SU-DHL-6 (cell line): ENCODE measurements around the gene GRIK5.

Experiments
- H2AFZ ChIP-seq: fragments of 200-600 bp; sonication (generic); 2 replicates; pipeline ENCODE4 v1.6.1; 2014; ENCODE audit warnings: low read depth, mild to moderate bottlenecking, moderate library complexity, mixed read lengths, antibody characterized with exemption, low read length; ENCODE audit not compliant: severe bottlenecking
- H3F3A ChIP-seq: fragments of 200-600 bp; shearing (Covaris generic); 2 replicates; pipeline ENCODE4 v1.6.0; 2016; ENCODE audit warnings: antibody characterized with exemption, mild to moderate bottlenecking; ENCODE audit not compliant: insufficient read depth
- H3K27ac ChIP-seq: fragments of 200-600 bp; sonication (generic); 2 replicates; pipeline ENCODE4 v1.5.1; 2016; ENCODE audit warnings: low read depth, mild to moderate bottlenecking, low read length, moderate library complexity, mixed read lengths
- H3K27me3 ChIP-seq: fragments of 200-600 bp; sonication (generic), shearing (Covaris generic); 2 replicates; pipeline ENCODE4 v1.6.0; 2014; ENCODE audit warnings: mild to moderate bottlenecking, low read length
- H3K36me3 ChIP-seq: fragments of 200-600 bp; sonication (generic); 2 replicates; pipeline ENCODE4 v1.6.1; 2014; ENCODE audit warnings: mild to moderate bottlenecking, low read length, mixed read lengths
- H3K4me2 ChIP-seq: fragments of 300-600, 200-600 bp; shearing (Covaris generic), sonication (generic); 2 replicates; pipeline ENCODE4 v1.6.0; 2014; ENCODE audit warnings: low read length, low read depth, mild to moderate bottlenecking; ENCODE audit not compliant: poor library complexity, severe bottlenecking
- H3K4me3 ChIP-seq: fragments of 200-600 bp; sonication (generic); 2 replicates; pipeline ENCODE4 v1.5.1; 2014; ENCODE audit warnings: antibody characterized with exemption, low read length, mild to moderate bottlenecking, mixed read lengths; ENCODE audit not compliant: insufficient read depth, poor library complexity, severe bottlenecking
- H3K79me2 ChIP-seq: fragments of 200-600 bp; sonication (generic); 2 replicates; pipeline ENCODE4 v1.6.1; 2014; ENCODE audit warnings: mild to moderate bottlenecking, low read length, moderate library complexity; ENCODE audit not compliant: insufficient read depth
- H3K9ac ChIP-seq: fragments of 200-600 bp; sonication (generic); 2 replicates; pipeline ENCODE4 v1.7.0; 2014; ENCODE audit warnings: mild to moderate bottlenecking, low read length
- H3K9me2 ChIP-seq: fragments of 200-600 bp; sonication (generic); replicated peaks from 2 replicates; pipeline ENCODE4 v1.6.1; 2014; ENCODE audit warnings: low read length; ENCODE audit not compliant: insufficient read depth
- H3K9me3 ChIP-seq: fragments of 200-600 bp; sonication (generic); 2 replicates; pipeline ENCODE4 v1.6.1; 2014; ENCODE audit warnings: low read length, mixed read lengths; ENCODE audit not compliant: insufficient read depth
- H4K20me1 ChIP-seq: fragments of 200-600 bp; sonication (generic); 2 replicates; pipeline ENCODE4 v1.6.1; 2014; ENCODE audit warnings: low read depth, mild to moderate bottlenecking, antibody characterized with exemption, low read length, moderate library complexity, mixed read lengths
- EZH2phosphoT487 ChIP-seq: fragments of 200-600 bp; sonication (generic), shearing (Covaris generic); conservative IDR thresholded peaks from 2 replicates; pipeline ENCODE4 v1.6.1; 2018; ENCODE audit warnings: mild to moderate bottlenecking, antibody characterized with exemption, low read length, moderate library complexity, mixed read lengths
- TF ChIP-seq, protein P1 (sequence below): fragments of 200-600 bp; sonication (generic); IDR thresholded peaks from one replicate; pipeline ENCODE4 v1.5.1; 2017; ENCODE audit warnings: antibody characterized with exemption, mild to moderate bottlenecking, low read length, moderate library complexity; ENCODE audit not compliant: insufficient read depth, poor library complexity, severe bottlenecking

GRIK5 gene, protein sequence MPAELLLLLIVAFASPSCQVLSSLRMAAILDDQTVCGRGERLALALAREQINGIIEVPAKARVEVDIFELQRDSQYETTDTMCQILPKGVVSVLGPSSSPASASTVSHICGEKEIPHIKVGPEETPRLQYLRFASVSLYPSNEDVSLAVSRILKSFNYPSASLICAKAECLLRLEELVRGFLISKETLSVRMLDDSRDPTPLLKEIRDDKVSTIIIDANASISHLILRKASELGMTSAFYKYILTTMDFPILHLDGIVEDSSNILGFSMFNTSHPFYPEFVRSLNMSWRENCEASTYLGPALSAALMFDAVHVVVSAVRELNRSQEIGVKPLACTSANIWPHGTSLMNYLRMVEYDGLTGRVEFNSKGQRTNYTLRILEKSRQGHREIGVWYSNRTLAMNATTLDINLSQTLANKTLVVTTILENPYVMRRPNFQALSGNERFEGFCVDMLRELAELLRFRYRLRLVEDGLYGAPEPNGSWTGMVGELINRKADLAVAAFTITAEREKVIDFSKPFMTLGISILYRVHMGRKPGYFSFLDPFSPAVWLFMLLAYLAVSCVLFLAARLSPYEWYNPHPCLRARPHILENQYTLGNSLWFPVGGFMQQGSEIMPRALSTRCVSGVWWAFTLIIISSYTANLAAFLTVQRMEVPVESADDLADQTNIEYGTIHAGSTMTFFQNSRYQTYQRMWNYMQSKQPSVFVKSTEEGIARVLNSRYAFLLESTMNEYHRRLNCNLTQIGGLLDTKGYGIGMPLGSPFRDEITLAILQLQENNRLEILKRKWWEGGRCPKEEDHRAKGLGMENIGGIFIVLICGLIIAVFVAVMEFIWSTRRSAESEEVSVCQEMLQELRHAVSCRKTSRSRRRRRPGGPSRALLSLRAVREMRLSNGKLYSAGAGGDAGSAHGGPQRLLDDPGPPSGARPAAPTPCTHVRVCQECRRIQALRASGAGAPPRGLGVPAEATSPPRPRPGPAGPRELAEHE

DNA sequence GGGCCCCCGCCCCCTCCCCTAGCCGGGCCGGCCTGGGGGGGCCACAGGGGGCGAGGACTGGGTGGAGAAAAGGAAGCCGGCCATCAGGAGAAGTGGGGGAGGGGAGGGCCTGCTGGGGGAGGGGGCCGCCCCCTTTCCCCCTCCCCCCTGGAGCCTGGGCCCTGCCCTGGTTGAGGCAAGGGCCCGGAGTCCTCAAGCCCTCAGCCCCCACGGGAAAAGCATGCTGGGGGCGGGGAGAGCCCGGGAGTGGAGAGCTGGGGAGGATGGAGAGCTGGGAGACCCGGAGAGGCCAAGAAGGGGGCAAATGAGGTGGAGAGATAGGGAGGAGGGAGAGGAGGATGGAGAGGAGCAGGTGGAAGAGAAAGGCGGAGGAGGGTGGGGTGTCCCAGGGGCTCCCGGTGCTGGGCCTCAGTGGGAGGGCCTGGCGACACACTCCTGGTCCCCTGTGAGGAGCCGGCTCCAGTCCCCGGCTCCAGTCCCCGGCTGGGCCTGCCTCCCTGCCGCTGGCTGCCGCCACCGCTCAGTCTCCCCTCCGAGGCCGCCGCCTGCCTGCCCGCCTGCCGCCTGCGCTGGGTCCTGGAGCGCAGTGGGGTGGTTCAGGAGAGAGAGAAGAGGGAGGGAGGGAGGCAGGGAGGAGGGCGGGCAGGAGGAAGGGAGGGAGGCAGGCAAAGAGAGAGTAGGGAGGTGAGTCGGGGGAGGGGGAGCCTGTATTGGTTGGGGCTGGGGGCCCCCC lies at the start of gene GRIK5:
Gene GRIK5 (minus strand): TSS at position 588 of the 733 bp plus-strand sequence. CDS start 4,436 bp downstream, outside the sequence.
- Histone ChIP-seq H2AFZ (no peak within 1 kb of the TSS), H3K27ac (no peak within 1 kb of the TSS), H3K79me2 (no peaks in the 10 kb centered on the region), H3K36me3 (no peaks in the 10 kb centered on the region), H3F3A (no peaks in the 10 kb centered on the region), H3K9me3 (no peaks in the 10 kb centered on the region), H3K27me3 (no peaks in the 10 kb centered on the region), H3K4me3 (no peak within 1 kb of the TSS), H3K9me2 (no peaks in the 10 kb centered on the region), H4K20me1 (no peaks in the 10 kb centered on the region), H3K9ac (no peak within 1 kb of the TSS), H3K4me2 (no peak within 1 kb of the TSS)
- TF ChIP-seq EZH2phosphoT487 = no peak
- TF ChIP-seq, protein P1, sequence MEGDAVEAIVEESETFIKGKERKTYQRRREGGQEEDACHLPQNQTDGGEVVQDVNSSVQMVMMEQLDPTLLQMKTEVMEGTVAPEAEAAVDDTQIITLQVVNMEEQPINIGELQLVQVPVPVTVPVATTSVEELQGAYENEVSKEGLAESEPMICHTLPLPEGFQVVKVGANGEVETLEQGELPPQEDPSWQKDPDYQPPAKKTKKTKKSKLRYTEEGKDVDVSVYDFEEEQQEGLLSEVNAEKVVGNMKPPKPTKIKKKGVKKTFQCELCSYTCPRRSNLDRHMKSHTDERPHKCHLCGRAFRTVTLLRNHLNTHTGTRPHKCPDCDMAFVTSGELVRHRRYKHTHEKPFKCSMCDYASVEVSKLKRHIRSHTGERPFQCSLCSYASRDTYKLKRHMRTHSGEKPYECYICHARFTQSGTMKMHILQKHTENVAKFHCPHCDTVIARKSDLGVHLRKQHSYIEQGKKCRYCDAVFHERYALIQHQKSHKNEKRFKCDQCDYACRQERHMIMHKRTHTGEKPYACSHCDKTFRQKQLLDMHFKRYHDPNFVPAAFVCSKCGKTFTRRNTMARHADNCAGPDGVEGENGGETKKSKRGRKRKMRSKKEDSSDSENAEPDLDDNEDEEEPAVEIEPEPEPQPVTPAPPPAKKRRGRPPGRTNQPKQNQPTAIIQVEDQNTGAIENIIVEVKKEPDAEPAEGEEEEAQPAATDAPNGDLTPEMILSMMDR = no peak

- Histone ChIP-seq H3F3A (peaks cover 51% of the 10 kb centered on the region), H3K36me3 (0 out of 2 replicates have a peak, but pooled peaks cover 4% of the 10 kb centered on the region), H2AFZ (no peak overlapping the region), H4K20me1 (no peaks in the 10 kb centered on the region), H3K4me2 (no peak overlapping the region), H3K9me3 (no peaks in the 10 kb centered on the region), H3K9ac (no peak overlapping the region), H3K4me3 (no peak overlapping the region), H3K9me2 (no peaks in the 10 kb centered on the region), H3K79me2 (no peaks in the 10 kb centered on the region), H3K27ac (no peak overlapping the region), H3K27me3 (no peaks in the 10 kb centered on the region)
- no peak for TF ChIP-seq EZH2phosphoT487
- TF ChIP-seq, protein P1 = no peak
Measured at GRCh38 chr19:42117076-42117475, 47.1 kb upstream of the GRIK5 start.

DNA sequence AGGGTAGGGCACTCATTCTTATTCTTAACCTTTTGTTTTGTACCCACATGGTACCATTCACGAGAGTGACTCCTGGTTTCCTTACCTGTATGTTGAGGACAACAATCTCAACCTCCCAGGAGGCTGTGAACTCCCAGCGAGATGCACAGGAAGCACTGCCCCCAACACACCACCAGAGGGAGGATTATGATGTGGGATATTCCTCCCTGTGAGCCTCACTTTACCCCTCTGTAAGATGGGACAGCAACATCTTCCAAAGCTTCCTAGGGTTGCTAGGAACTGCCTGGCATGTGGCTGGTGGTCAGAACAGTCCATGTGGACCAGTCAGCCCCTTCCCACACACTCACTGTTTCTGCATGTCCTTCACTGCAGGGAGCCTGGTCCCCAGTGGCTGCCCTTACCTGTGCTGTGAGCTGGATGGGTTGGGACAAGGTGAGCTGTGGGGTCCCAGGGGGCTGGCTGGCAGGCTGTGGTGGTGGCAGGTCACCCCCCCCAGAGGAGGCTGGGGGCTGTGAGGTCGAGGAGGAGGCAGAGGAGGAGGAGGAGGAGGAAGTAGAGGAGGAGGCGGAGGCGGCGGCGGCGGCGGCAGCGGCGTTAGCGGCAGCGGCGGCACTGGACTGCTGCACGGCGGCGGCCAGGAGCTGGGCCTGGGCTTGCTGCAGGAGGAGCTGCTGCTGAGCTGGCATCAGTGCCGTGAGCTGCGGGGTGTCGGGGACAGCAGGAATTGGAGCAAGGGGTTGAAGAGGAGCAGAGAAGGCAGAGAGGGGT lies 46.5 kb upstream of the GRIK5 start:
- TF ChIP-seq, protein P1 = no peak
- TF ChIP-seq EZH2phosphoT487 = no peak
- Histone ChIP-seq H2AFZ (no peak overlapping the region), H3K79me2 (no peaks in the 10 kb centered on the region), H3K4me2 (peak overlapping the region; percentile 62), H3K27ac (peak overlapping the region; percentile 96), H3K9me3 (no peaks in the 10 kb centered on the region), H3K9me2 (no peaks in the 10 kb centered on the region), H3K9ac (peak overlapping the region; percentile 47; the same call in 1 of the 2 replicates), H4K20me1 (no peaks in the 10 kb centered on the region), H3K36me3 (0 out of 2 replicates have a peak, but pooled peaks cover 4% of the 10 kb centered on the region), H3F3A (peaks cover 47% of the 10 kb centered on the region), H3K4me3 (no peak overlapping the region), H3K27me3 (no peaks in the 10 kb centered on the region)
